HG03520 (cell line): ENCODE data around the gene MACF1.
"Not testable (repeated sequence)": the region's sequence is repeated elsewhere in the genome, so short reads cannot be mapped to it uniquely, and the experiment has no call there.

Source experiments
- ATAC-seq: cut with Tn5 transposase; IDR thresholded peaks from one replicate; pipeline ENCODE4 v1.9.1; 2021; ENCODE audit warnings: mild to moderate bottlenecking, moderate library complexity; ENCODE audit not compliant: unreplicated experiment

The MACF1 gene

GRCh38 chr1:39204441-39205081 is at the start of gene MACF1:
Gene MACF1 (plus strand): TSS chr1:39204695. CDS start chr1:39205023, 328 bp downstream.
- no peak for ATAC-seq

GRCh38 chr1:39157304-39157703 is 47.2 kb upstream of the MACF1 start:
- no peak for ATAC-seq

GRCh38 chr1:39158327-39159086 is 46.0 kb upstream of the MACF1 start:
- no peak for ATAC-seq

- no peak for ATAC-seq
Observed at GRCh38 chr1:39159224-39160036, 45.1 kb upstream of the MACF1 start.

- no peak for ATAC-seq
Observed at GRCh38 chr1:39160703-39161102, 43.8 kb upstream of the MACF1 start.

GRCh38 chr1:39161811-39162210 is 42.7 kb upstream of the MACF1 start:
- ATAC-seq: not testable (repeated sequence)

GRCh38 chr1:39163469-39163868 is 41.0 kb upstream of the MACF1 start:
- no peak for ATAC-seq

GRCh38 chr1:39164256-39164655 is 40.2 kb upstream of the MACF1 start:
- ATAC-seq: no peak

GRCh38 chr1:39165049-39165448 is 39.4 kb upstream of the MACF1 start:
- ATAC-seq: no peak

- ATAC-seq: no peak
Observed at GRCh38 chr1:39165488-39165887, 39.0 kb upstream of the MACF1 start.

GRCh38 chr1:39167632-39168209 is 36.8 kb upstream of the MACF1 start:
- no peak for ATAC-seq

- no peak for ATAC-seq
Observed at GRCh38 chr1:39168301-39169080, 36.0 kb upstream of the MACF1 start.

GRCh38 chr1:39170731-39171667 is 33.5 kb upstream of the MACF1 start:
- ATAC-seq: no peak

GRCh38 chr1:39173119-39173994 is 31.1 kb upstream of the MACF1 start:
- ATAC-seq: no peak

- no peak for ATAC-seq
Observed at GRCh38 chr1:39173995-39174380, 30.5 kb upstream of the MACF1 start.

- ATAC-seq: no peak
Observed at GRCh38 chr1:39174390-39175081, 30.0 kb upstream of the MACF1 start.

- ATAC-seq: no peak
Observed at GRCh38 chr1:39177706-39178105, 26.8 kb upstream of the MACF1 start.
